ENCODE results near the gene UBAC2.

GRCh38 chr13:99172951-99173350, 27.7 kb upstream of the UBAC2 start:
- TF ChIP-seq CTCF (conservative IDR thresholded peaks at IDR 0.05) (no peak), ZFX (IDR thresholded peaks at IDR 0.05) (no peak)
